Activated CD8-positive, alpha-beta T cell treated with anti-CD3 and anti-CD28 coated beads, Interleukin-2, amount 10 ng/mL, durations not matched to agents 7 days and 5 days (primary cell): ENCODE results near the gene KIF1B. TPM values are rescaled to one million over a fixed set of nuclear protein-coding genes. Genes with fewer than 3 reads are reported as not detected.

Experiments used
- ATAC-seq: fragments of 150-1000 bp; cut with Tn5 transposase; one replicate; pipeline ENCODE4 v1.10.0; 2021; ENCODE audit warnings: moderate library complexity
- CTCF ChIA-PET: fragments of 350-600 bp; sonication (Branson Sonifier 250); formaldehyde crosslinking; loops from one replicate; lab custom pipeline; 2021; ENCODE audit warnings: antibody characterized with exemption; lab: Charles Lee
- POLR2A ChIA-PET: fragments of 350-600 bp; sonication (Branson Sonifier 250); formaldehyde crosslinking; loops from one replicate; lab custom pipeline; 2021; ENCODE audit warnings: antibody characterized with exemption; lab: Charles Lee
- DNase-seq: peaks from one replicate; pipeline ENCODE4 v3.0.0-alpha.2; 2020
- H3K27ac Mint-ChIP-seq: one replicate; pipeline ENCODE4 v1.8.0; 2021; ENCODE audit warnings: mild to moderate bottlenecking, mixed read lengths
- H3K27me3 Mint-ChIP-seq: one replicate; pipeline ENCODE4 v1.8.0; 2021; ENCODE audit warnings: low read depth, mixed read lengths
- H3K36me3 Mint-ChIP-seq: one replicate; pipeline ENCODE4 v1.8.0; 2021; ENCODE audit warnings: low read depth, mixed read lengths
- H3K4me1 Mint-ChIP-seq: one replicate; pipeline ENCODE4 v1.8.0; 2021; ENCODE audit warnings: low read depth, mixed read lengths
- H3K4me3 Mint-ChIP-seq: one replicate; pipeline ENCODE4 v1.8.0; 2021; ENCODE audit warnings: mild to moderate bottlenecking, mixed read lengths
- H3K9me3 Mint-ChIP-seq: one replicate; pipeline ENCODE4 v1.8.0; 2022; ENCODE audit warnings: mixed read lengths; ENCODE audit not compliant: insufficient read depth
- total RNA-seq, 2 experiments: library from RNA; stranded (reverse); gene quantifications; one replicate each; pipeline ENCODE4 v1.2.3, GENCODE V29; 2021

Gene KIF1B
- total RNA-seq, 2 experiments from 2014 or later = 9.2 to 9.6 TPM

GRCh38 chr1:10378081-10378841 is 167.9 kb downstream of the KIF1B start:
- DNase-seq (no peak), ATAC-seq (no peak)
- CTCF ChIA-PET = interaction anchor here (0.7 to 2.2 kb wide), 12 partner anchors 8 to 220 kb away, joined by 3 to 17 read pairs (median 4); partner anchors contain the start of genes CENPS and PGD
- no peak overlapping the region for H3K4me3 Mint-ChIP-seq
- no peaks in the 10 kb centered on the region for H3K27me3 Mint-ChIP-seq
- H3K4me1 Mint-ChIP-seq = no peaks in the 10 kb centered on the region
- H3K36me3 Mint-ChIP-seq = no peaks in the 10 kb centered on the region
- no peaks in the 10 kb centered on the region for H3K9me3 Mint-ChIP-seq
- H3K27ac Mint-ChIP-seq = no peak overlapping the region
- POLR2A ChIA-PET = no interaction called here

GRCh38 chr1:10379101-10379620 is 168.8 kb downstream of the KIF1B start:
- ATAC-seq = no peak
- Mint-ChIP-seq H3K27me3 (no peaks in the 10 kb centered on the region), H3K27ac (no peak overlapping the region), H3K4me1 (no peaks in the 10 kb centered on the region), H3K4me3 (no peak overlapping the region), H3K36me3 (no peaks in the 10 kb centered on the region), H3K9me3 (no peaks in the 10 kb centered on the region)
- CTCF ChIA-PET = interaction anchor here (0.7 to 2.2 kb wide), 3 partner anchors 8 to 115 kb away, joined by 3 to 17 read pairs (median 7); no protein-coding TSS in a partner anchor
- no peak for DNase-seq
- POLR2A ChIA-PET = no interaction called here

DNA sequence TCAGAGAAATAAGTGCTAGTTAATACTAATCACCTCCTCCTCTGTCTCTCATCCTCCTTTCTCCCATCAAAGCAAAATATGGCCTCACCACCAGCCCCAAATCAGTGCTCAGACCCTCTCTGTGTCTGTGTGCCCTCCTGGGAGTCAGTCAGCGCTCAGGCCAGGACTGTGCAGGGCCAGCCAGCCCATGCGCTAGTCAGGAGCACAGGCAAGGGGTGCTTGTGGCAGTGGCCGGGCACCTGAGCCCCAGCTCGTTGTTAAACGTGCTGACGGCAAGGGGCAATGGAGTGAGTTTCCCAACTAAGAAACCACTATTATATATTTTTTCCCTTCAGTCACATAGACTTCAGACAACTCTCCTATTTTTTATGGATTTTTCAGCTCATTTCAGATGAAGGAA is 169.3 kb downstream of the KIF1B start:
- H3K27ac Mint-ChIP-seq = no peak overlapping the region
- H3K9me3 Mint-ChIP-seq = no peaks in the 10 kb centered on the region
- ChIA-PET POLR2A (interaction anchor here (0.7 kb wide), 1 partner anchor 9 kb away, joined by 3 read pairs; no protein-coding TSS in a partner anchor), CTCF (interaction anchor here (0.7 kb wide), 1 partner anchor 13 kb away, joined by 3 read pairs; no protein-coding TSS in a partner anchor)
- no peaks in the 10 kb centered on the region for H3K27me3 Mint-ChIP-seq
- no peaks in the 10 kb centered on the region for H3K4me1 Mint-ChIP-seq
- no peak for DNase-seq
- no peaks in the 10 kb centered on the region for H3K36me3 Mint-ChIP-seq
- no peak for ATAC-seq
- H3K4me3 Mint-ChIP-seq = no peak overlapping the region

- ATAC-seq (no peak), DNase-seq (no peak)
- no peaks in the 10 kb centered on the region for H3K9me3 Mint-ChIP-seq
- no peak overlapping the region for H3K27ac Mint-ChIP-seq
- H3K4me3 Mint-ChIP-seq = no peak overlapping the region
- no peaks in the 10 kb centered on the region for H3K27me3 Mint-ChIP-seq
- no peaks in the 10 kb centered on the region for H3K4me1 Mint-ChIP-seq
- H3K36me3 Mint-ChIP-seq = no peaks in the 10 kb centered on the region
- CTCF ChIA-PET = interaction anchor here (1.0 to 1.4 kb wide), 3 partner anchors 43 to 171 kb away, joined by 3 to 13 read pairs (median 5); partner anchors contain the start of genes CENPS and KIF1B
- POLR2A ChIA-PET = no interaction called here
Observed at GRCh38 chr1:10380594-10381275, 170.4 kb downstream of the KIF1B start.

DNA sequence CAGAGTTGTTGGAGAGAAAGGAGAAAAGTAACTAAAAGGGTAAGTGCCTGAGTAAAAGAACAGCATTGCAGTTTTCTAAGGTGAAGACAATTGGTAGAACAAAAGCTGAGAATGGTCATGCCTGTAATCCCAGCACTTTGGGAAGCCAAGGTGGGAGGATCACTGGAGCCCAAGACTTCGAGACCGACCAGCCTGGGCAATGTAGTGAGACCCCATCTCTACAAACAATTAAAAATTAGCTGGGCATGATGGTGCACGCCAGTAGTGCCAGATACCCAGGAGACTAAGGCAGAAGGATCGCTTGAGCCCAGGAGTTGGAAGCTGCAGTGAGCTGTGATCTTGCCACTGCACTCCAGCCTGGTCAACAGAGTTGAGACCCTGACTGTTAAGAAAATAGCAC is 173.3 kb downstream of the KIF1B start:
- H3K4me3 Mint-ChIP-seq = no peak overlapping the region
- no peak overlapping the region for H3K27ac Mint-ChIP-seq
- ATAC-seq (no peak), DNase-seq (no peak)
- no peaks in the 10 kb centered on the region for H3K36me3 Mint-ChIP-seq
- ChIA-PET POLR2A (no interaction called here), CTCF (interaction anchor here (1.2 kb wide), 1 partner anchor 46 kb away, joined by 3 read pairs; the partner anchor contains the start of gene CENPS)
- H3K4me1 Mint-ChIP-seq = no peaks in the 10 kb centered on the region
- H3K9me3 Mint-ChIP-seq = no peaks in the 10 kb centered on the region
- no peaks in the 10 kb centered on the region for H3K27me3 Mint-ChIP-seq

GRCh38 chr1:10384219-10384618 is 173.8 kb downstream of the KIF1B start:
- no peaks in the 10 kb centered on the region for H3K36me3 Mint-ChIP-seq
- CTCF ChIA-PET = interaction anchor here (0.7 to 1.2 kb wide), 2 partner anchors 46 to 430 kb away, joined by 3 read pairs; partner anchors contain the start of gene CENPS
- H3K4me3 Mint-ChIP-seq = no peak overlapping the region
- no peaks in the 10 kb centered on the region for H3K4me1 Mint-ChIP-seq
- no peaks in the 10 kb centered on the region for H3K9me3 Mint-ChIP-seq
- POLR2A ChIA-PET = no interaction called here
- H3K27me3 Mint-ChIP-seq = no peaks in the 10 kb centered on the region
- no peak for ATAC-seq
- DNase-seq = no peak
- no peak overlapping the region for H3K27ac Mint-ChIP-seq

DNA sequence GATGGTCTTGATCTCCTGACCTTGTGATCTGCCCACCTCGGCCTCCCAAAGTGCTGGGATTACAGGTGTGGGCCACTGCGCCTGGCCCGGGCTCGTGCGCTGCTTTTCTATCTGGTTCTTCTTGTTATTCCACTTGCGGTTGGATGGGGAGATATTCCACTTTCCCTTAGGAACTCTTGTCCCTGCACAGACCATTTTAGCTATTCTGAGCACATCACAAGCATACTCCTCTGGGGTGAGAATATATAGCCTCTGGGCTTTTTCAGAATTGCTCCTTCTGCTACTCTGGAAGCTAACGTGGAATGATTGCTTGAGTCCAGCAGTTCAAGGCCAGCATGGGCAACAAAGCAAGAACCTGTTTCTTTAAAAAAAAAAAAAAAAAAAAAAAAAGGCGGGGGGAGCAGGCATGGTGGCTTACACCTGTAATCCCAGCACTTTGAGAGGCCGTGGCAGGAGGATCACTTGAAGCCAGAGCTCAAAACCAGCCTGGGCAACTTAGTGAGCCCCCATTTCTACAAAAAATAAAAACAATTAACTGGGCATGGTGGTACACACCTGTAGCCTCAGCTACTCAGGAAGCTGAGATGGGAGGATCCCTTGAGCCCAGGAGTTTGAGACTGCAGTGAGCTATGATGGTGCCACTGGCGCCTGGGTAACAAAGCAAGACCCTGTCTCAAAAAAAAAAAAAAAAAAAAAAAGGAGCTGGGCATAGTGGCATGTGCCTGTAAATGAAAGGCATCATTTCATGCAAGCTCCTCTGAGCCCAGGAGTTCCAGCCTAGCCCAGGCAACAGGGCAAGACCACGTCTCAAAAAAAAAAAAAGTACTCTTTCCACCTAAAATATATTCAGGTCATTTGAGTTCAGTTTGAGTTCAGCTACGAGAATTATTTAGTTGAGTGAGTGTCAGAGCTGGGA is 176.6 kb downstream of the KIF1B start:
- DNase-seq = no peak
- Mint-ChIP-seq H3K36me3 (no peaks in the 10 kb centered on the region), H3K27me3 (no peaks in the 10 kb centered on the region)

GRCh38 chr1:10387677-10388386 is 177.5 kb downstream of the KIF1B start:
- Mint-ChIP-seq H3K27ac (no peak overlapping the region), H3K36me3 (no peaks in the 10 kb centered on the region), H3K9me3 (no peaks in the 10 kb centered on the region), H3K4me3 (no peak overlapping the region), H3K4me1 (no peaks in the 10 kb centered on the region), H3K27me3 (no peaks in the 10 kb centered on the region)
- DNase-seq = no peak
- POLR2A ChIA-PET = no interaction called here
- no peak for ATAC-seq
- CTCF ChIA-PET = interaction anchor here (0.8 to 1.6 kb wide), 4 partner anchors 10 to 107 kb away, joined by 3 to 7 read pairs (median 4); no protein-coding TSS in a partner anchor

More for the DNA sequence above, 176.6 kb downstream of the KIF1B start:
- Mint-ChIP-seq H3K4me1 (no peaks in the 10 kb centered on the region), H3K27ac (no peak overlapping the region), H3K9me3 (no peaks in the 10 kb centered on the region), H3K4me3 (no peak overlapping the region)
- CTCF ChIA-PET = interaction anchor here (1.5 to 1.6 kb wide), 2 partner anchors 9 to 28 kb away, joined by 3 to 7 read pairs; no protein-coding TSS in a partner anchor
- POLR2A ChIA-PET = no interaction called here
- ATAC-seq = no peak

- H3K27ac Mint-ChIP-seq = no peak overlapping the region
- no peaks in the 10 kb centered on the region for H3K4me1 Mint-ChIP-seq
- CTCF ChIA-PET = interaction anchor here (0.8 to 1.6 kb wide), 4 partner anchors 11 to 107 kb away, joined by 3 to 4 read pairs (median 3); no protein-coding TSS in a partner anchor
- DNase-seq (no peak), ATAC-seq (no peak)
- no peak overlapping the region for H3K4me3 Mint-ChIP-seq
- POLR2A ChIA-PET = no interaction called here
- no peaks in the 10 kb centered on the region for H3K36me3 Mint-ChIP-seq
- H3K27me3 Mint-ChIP-seq = no peaks in the 10 kb centered on the region
- no peaks in the 10 kb centered on the region for H3K9me3 Mint-ChIP-seq
Observed at GRCh38 chr1:10388387-10388715, 178.0 kb downstream of the KIF1B start.

DNA sequence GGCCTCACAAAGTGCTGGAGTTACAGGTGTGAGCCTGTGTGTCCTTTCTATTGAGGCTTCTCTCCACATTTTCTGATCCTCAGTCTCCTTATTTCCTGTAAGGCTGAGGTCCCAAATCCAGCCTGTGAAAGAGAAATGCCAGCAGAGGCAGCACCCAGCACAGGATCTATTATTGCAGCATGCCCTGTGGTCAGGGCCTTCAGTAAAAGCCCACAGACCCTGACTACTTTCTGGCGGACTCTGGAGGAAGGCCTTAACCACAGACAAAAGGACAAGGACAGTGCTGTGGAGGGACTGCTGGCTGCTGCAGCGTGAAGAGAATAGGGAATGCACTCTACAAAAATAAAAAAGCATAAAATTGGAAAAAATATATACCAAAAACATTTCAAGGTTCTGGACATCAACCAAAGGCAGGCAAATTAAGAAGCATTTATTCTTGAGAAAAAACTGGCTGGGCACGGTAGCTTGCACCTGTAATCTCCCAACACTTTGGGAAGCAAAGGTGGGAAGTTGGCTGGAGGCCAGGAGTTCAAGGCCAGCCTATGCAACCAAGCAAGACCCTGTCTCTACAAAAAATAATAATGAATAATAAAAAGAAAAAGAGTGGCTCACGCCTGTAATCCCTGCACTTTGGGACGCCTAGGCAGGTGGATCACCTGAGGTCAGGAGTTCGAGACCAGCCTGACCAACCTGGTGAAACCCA is 179.1 kb downstream of the KIF1B start:
- H3K27me3 Mint-ChIP-seq = no peaks in the 10 kb centered on the region
- no peak overlapping the region for H3K27ac Mint-ChIP-seq
- ChIA-PET CTCF (interaction anchor here (1.0 kb wide), 1 partner anchor 40 kb away, joined by 3 read pairs; no protein-coding TSS in a partner anchor), POLR2A (no interaction called here)
- ATAC-seq (no peak), DNase-seq (no peak)
- no peaks in the 10 kb centered on the region for H3K36me3 Mint-ChIP-seq
- no peaks in the 10 kb centered on the region for H3K4me1 Mint-ChIP-seq
- peaks cover 4% of the 10 kb centered on the region for H3K9me3 Mint-ChIP-seq
- no peak overlapping the region for H3K4me3 Mint-ChIP-seq
